ENCODE data around the gene DRD4.
"Not testable (repeated sequence)": the region's sequence is repeated elsewhere in the genome, so short reads cannot be mapped to it uniquely, and the experiment has no call there.

The DRD4 gene

DNA sequence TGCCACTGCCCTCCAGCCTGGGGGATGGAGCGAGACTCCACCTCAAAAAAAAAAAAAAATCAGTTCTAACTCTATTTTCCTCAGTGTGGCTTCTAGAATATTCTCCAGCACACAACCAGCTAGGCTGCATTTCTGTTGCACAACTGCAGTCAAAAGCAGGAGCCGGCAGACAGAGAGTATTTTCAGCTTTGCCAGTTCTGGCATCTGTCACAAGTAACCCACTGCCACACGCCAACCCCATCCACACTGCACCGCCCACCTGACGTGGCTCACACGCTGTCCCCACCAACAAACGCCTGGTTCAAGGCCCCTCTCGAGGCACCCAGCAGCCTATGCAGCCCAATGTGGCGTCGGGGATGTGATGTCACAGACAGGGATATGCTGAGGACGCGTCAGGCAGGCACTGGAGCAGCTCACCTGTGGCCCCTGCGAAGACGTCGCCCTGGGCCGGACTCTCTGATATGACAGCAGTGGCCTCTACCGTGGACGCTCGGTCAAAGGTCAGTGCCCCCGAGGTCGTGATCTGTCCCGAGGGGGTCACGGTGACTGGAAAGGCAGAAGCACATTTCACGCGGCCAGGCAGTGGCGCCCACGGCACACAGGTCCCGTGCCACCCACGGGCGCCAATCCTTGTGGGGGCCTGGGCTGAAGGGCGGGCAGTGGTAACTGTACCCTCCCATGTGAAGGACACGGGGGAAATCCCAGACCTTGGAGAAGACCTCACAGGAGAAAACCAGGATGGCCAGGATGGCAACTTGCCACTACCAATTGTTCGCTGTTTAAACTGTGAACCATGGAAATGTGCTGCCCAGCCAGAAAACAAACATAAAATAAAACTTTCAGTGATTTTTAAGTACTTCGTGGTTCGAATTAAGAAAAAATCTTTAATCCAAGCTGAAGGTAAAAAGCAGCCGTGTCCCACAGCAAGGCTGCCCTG lies 42.5 kb downstream of the DRD4 start:
- no peak for DNase-seq (ENCODE audit: low read depth in 2 of 2)

DNA sequence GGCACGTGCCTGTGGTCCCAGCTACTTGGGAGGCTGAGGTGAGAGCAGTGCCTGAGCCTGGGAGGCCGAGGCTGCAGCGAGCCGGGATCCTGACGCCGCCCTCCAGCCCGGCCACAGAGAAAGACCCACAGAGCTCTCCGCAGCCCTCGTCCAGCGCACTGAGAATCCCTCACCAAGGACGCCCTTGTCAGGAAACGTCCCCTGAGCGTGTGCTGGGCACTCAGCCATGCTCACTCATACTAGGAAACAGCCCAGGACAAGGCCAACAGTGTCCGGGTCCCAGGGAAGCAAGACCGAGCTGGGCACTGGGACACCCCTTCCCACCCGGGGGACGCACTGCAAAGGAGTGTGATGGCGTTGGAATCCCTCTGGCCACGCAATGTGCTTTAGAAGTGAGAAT lies 43.4 kb downstream of the DRD4 start:
- DNase-seq (ENCODE audit: low read depth in 2 of 2) = no peak

DNA sequence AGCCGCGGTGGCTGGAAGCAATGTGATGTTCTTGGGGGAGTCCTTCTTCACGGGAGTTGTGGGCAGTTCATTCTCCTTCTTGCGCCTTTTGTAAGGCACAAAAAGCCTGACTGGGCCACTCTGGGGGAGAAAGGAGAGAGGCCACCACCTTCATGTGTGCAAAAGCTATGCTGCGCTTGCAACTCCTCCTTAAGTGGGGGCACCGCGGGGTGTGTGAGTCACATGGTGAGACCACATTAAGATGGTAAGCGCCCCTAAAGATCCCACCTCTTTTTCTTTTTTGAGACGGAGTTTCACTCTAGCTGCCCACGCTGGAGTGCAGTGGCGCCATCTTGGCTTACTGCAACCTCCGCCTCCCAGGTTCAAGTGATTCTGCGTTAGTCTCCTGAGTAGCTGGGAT lies 43.9 kb downstream of the DRD4 start:
- no peak for DNase-seq (ENCODE audit: low read depth in 2 of 2)

DNA sequence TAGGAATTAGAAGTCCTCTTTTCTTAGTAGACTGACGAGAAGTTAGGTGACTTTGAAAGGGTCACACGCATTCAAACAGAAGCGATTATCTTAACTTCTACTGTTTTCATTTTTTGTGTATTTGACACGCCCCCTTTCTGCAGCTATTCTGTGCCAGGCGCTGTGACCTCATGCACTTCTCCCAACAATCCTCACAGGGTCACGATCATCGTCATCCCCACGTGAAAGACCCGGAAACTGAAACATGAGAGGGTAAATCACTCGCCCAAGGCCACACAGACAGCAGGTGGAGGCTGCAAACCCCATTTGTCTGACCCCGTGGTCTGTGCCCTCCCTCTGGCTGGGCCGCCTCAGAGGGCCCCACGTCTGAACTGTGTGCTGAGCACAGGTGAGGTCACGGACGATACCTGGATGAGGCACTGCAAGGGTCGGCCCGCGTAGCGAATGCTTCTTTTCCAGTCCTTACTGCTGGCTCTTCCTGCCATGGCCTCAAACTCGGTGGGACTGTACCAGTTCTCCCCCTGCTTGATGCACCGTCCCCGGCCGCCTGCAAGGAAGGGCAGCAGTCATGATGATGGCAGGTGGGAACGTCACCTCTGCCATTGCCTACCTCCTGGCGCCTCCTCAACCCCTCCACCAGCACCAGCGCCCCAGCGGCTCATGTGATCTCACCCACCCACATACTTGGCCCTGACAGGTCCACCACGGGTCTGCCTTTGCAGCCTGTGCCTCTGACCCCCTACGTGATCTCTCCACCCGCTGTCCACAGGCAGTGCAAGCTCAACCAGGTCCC lies 49.6 kb downstream of the DRD4 start:
- DNase-seq (ENCODE audit: low read depth in 2 of 2) = no peak

DNA sequence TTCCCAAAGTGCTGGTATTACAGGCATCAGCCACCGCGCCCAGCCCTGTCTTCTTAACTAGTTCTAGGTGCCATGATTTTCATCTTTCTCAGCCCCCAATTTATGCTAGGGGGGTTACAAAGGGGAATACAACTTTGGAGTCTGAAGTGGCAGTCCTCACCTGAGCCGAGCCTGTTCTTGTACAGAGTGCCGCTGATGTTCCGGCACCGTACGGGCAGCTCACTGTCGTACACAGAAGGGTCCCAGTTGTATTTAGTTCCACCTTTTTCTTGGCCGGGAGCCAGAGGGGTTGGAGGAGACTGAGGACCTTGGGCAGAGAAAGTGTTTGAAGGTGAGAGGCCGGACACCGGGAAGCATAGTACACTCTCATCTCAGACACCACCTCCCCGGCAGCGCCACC lies 50.7 kb downstream of the DRD4 start:
- no peak for DNase-seq (ENCODE audit: low read depth in 2 of 2)

DNA sequence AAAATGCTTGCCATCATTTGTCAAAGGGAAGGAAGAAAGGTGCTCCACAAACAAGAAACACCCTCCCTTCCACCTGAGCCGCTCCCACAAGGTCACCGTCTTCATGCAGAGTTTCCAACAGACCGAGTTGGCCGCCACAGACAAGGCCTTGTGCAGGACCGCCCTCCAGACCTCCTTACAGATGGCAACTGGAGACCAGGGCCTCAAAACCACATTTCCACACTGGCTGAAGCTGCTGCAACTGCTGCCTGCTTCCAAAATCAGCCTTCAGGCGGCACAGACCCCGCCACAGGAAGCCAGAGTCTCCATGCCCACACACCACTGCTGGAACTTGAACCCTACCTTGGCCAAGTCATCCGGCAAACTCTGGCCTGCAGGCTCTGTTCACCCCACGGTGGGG lies 51.6 kb downstream of the DRD4 start:
- no peak for DNase-seq (ENCODE audit: low read depth in 2 of 2)

DNA sequence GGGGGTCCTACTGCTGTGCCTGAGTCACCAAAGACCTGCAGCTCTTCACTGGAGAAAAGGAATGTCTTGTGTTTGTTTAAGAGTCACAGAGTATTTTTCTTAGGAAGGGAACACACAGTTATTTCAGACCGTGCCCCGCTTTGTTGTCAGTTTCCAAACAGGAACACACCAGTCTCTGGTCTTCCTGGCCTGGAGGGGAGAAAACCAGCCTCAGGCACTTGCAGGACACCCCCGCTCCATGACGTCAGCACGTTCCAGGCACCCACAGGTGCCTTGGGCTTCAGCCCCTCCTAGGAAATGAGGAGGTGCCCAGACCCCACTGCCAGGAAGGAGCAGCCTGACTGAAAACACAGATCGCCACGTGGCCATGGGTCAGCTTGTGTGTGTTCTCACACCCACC lies 52.6 kb downstream of the DRD4 start:
- no peak for DNase-seq (ENCODE audit: low read depth in 2 of 2)

DNA sequence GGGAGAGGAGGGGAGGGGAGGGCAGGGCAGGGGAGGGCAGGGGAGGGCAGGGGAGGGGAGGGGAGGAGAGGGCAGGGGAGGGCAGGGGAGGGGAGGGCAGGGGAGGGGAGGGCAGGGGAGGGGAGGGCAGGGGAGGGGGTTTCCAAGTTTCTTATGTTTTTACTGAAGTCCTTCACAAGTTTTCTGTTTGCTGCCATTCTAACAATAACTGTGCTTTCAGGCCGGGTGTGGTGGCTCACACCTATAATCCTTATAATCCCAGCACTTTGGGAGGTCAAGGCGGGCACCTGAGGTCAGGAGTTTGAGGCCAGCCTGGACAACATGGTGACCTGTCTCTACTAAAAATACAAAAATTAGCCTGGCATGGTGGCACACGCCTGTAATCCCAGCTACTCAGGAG lies 53.2 kb downstream of the DRD4 start:
- not testable (repeated sequence) for DNase-seq (ENCODE audit: low read depth in 2 of 2)
